Neural cell (in vitro differentiated cells): ENCODE results near the gene MAP10. TPM values are rescaled to one million over a fixed set of nuclear protein-coding genes. Genes with fewer than 3 reads are reported as not detected.

Experiments used
- H2AFZ ChIP-seq: fragments of 200-600, 300-800 bp; sonication (generic), shearing (Covaris generic); 2 replicates; pipeline ENCODE4 v1.6.0; 2014; ENCODE audit warnings: low read depth, mild to moderate bottlenecking, antibody characterized with exemption, low read length, moderate library complexity
- H3F3A ChIP-seq: fragments of 200-600 bp; shearing (Covaris generic); 2 replicates; pipeline ENCODE4 v1.6.1; 2016; ENCODE audit warnings: mild to moderate bottlenecking, moderate library complexity, mixed read lengths, antibody characterized with exemption, low read length; ENCODE audit not compliant: insufficient read depth, poor library complexity, severe bottlenecking
- H3K27ac ChIP-seq: fragments of 200-600, 300-800 bp; sonication (generic), shearing (Covaris generic); 2 replicates; pipeline ENCODE4 v1.5.1; 2014; ENCODE audit warnings: mild to moderate bottlenecking, low read length, moderate library complexity
- H3K27me3 ChIP-seq: fragments of 300-800, 200-600 bp; sonication (generic), shearing (Covaris generic); 2 replicates; pipeline ENCODE4 v1.6.0; 2014; ENCODE audit warnings: mild to moderate bottlenecking, low read depth, low read length, moderate library complexity; ENCODE audit not compliant: insufficient read depth
- H3K36me3 ChIP-seq: fragments of 300-800, 200-600 bp; sonication (generic), shearing (Covaris generic); 2 replicates; pipeline ENCODE4 v1.5.1; 2014; ENCODE audit warnings: mild to moderate bottlenecking, antibody characterized with exemption, low read length, moderate library complexity; ENCODE audit not compliant: insufficient read depth
- H3K4me2 ChIP-seq: fragments of 300-800, 200-600 bp; sonication (generic), shearing (Covaris generic); 2 replicates; pipeline ENCODE4 v1.6.0; 2014; ENCODE audit warnings: mild to moderate bottlenecking, low read length
- H3K4me3 ChIP-seq: fragments of 300-800, 200-600 bp; sonication (generic), shearing (Covaris generic); 2 replicates; pipeline ENCODE4 v1.5.1; 2014; ENCODE audit warnings: mild to moderate bottlenecking, low read length, moderate library complexity
- H3K79me2 ChIP-seq: fragments of 200-600 bp; shearing (Covaris generic); replicated peaks from 2 replicates; pipeline ENCODE4 v1.6.0; 2014; ENCODE audit warnings: mild to moderate bottlenecking, low read length, moderate library complexity; ENCODE audit not compliant: insufficient read depth
- H3K9ac ChIP-seq: fragments of 300-800, 200-600 bp; sonication (generic), shearing (Covaris generic); 2 replicates; pipeline ENCODE4 v1.6.1; 2016; ENCODE audit warnings: mild to moderate bottlenecking, low read length, mixed read lengths
- H3K9me2 ChIP-seq: fragments of 200-600 bp; shearing (Covaris generic); 2 replicates; pipeline ENCODE4 v1.6.1; 2016; ENCODE audit warnings: mild to moderate bottlenecking, low read length, mixed read lengths; ENCODE audit not compliant: insufficient read depth
- H3K9me3 ChIP-seq: fragments of 200-600, 300-800 bp; sonication (generic), shearing (Covaris generic); 2 replicates; pipeline ENCODE4 v1.6.1; 2016; ENCODE audit warnings: mild to moderate bottlenecking, mixed run types, low read length, moderate library complexity, mixed read lengths
- H4K20me1 ChIP-seq: fragments of 200-600 bp; shearing (Covaris generic); 2 replicates; pipeline ENCODE4 v1.6.1; 2016; ENCODE audit warnings: mild to moderate bottlenecking, mixed run types; ENCODE audit not compliant: insufficient read depth
- EP300 ChIP-seq: fragments of 450-650 bp; conservative IDR thresholded peaks from 2 replicates; pipeline ENCODE4 v1.6.1; 2014; ENCODE audit warnings: antibody characterized with exemption, mild to moderate bottlenecking, moderate library complexity; ENCODE audit not compliant: poor library complexity, severe bottlenecking
- EZH2 ChIP-seq: fragments of 200-600, 300-800 bp; shearing (Covaris generic), sonication (generic); IDR thresholded peaks from 2 replicates; pipeline ENCODE4 v1.6.1; 2014; ENCODE audit warnings: antibody characterized with exemption, low read length, borderline replicate concordance, mild to moderate bottlenecking; ENCODE audit not compliant: insufficient read depth, poor library complexity, severe bottlenecking
- MXI1 ChIP-seq: fragments of 450-650 bp; conservative IDR thresholded peaks from 2 replicates; pipeline ENCODE4 v1.6.1; 2014; ENCODE audit warnings: antibody characterized with exemption, mild to moderate bottlenecking; ENCODE audit not compliant: poor library complexity, severe bottlenecking
- POLR2AphosphoS5 ChIP-seq: IDR thresholded peaks from 2 replicates; pipeline ENCODE4 v1.6.1; 2012
- RAD21 ChIP-seq: fragments of 450-650 bp; conservative IDR thresholded peaks from 2 replicates; pipeline ENCODE4 v1.6.1; 2014; ENCODE audit warnings: antibody characterized with exemption, mild to moderate bottlenecking, moderate library complexity
- REST ChIP-seq: IDR thresholded peaks from 2 replicates; pipeline ENCODE4 v1.6.1; 2012; ENCODE audit warnings: borderline replicate concordance
- SMC3 ChIP-seq: fragments of 450-650 bp; conservative IDR thresholded peaks from 2 replicates; pipeline ENCODE4 v1.6.1; 2014; ENCODE audit warnings: antibody characterized with exemption, mild to moderate bottlenecking, moderate library complexity; ENCODE audit not compliant: poor library complexity
- TAF1 ChIP-seq: IDR thresholded peaks from 2 replicates; pipeline ENCODE4 v1.6.1; 2012; ENCODE audit warnings: low read depth
- polyA plus RNA-seq: library from polyadenylated mRNA; depleted of rRNA; stranded (reverse); fragments of >200 nt; gene quantifications from 2 replicates; pipeline ENCODE4 v1.2.3, GENCODE V29; 2014
- TF ChIP-seq, protein P1 (sequence below): fragments of 450-650 bp; IDR thresholded peaks from 2 replicates; pipeline ENCODE4 v1.5.1; 2014; ENCODE audit warnings: antibody characterized with exemption, mild to moderate bottlenecking, moderate library complexity; ENCODE audit not compliant: poor library complexity, severe bottlenecking

The MAP10 gene
- polyA plus RNA-seq, 1 donor from 2014 or later = 1.1 TPM

DNA sequence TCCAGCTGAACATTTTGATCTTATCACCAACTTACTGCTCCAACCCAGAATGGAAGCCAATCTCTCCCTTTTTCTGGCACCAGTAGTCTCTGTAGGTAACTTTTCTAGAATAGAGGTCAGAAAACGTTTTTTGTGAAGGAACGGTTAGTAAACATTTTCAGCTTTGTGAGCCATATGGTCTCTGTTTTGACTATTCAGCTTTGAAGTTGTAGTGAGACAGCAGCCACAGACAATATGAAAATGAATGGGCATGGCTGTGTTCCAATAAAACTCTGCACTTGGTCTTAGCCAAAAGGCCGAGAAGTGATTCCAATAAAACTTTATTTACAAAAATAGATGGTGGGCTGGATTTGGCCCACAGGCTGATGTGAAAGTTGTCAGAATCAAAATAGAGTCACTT lies 28.9 kb downstream of the MAP10 start:
- Histone ChIP-seq H3F3A (no peaks in the 10 kb centered on the region), H3K27ac (no peak overlapping the region), H3K4me2 (no peak overlapping the region), H3K9ac (no peak overlapping the region), H3K4me3 (no peak overlapping the region), H3K9me3 (no peaks in the 10 kb centered on the region), H3K9me2 (no peaks in the 10 kb centered on the region), H2AFZ (no peak overlapping the region), H3K36me3 (no peaks in the 10 kb centered on the region), H3K27me3 (no peaks in the 10 kb centered on the region), H3K79me2 (no peaks in the 10 kb centered on the region), H4K20me1 (no peaks in the 10 kb centered on the region)
- TF ChIP-seq EP300 = no peak
- TF ChIP-seq, protein P1, sequence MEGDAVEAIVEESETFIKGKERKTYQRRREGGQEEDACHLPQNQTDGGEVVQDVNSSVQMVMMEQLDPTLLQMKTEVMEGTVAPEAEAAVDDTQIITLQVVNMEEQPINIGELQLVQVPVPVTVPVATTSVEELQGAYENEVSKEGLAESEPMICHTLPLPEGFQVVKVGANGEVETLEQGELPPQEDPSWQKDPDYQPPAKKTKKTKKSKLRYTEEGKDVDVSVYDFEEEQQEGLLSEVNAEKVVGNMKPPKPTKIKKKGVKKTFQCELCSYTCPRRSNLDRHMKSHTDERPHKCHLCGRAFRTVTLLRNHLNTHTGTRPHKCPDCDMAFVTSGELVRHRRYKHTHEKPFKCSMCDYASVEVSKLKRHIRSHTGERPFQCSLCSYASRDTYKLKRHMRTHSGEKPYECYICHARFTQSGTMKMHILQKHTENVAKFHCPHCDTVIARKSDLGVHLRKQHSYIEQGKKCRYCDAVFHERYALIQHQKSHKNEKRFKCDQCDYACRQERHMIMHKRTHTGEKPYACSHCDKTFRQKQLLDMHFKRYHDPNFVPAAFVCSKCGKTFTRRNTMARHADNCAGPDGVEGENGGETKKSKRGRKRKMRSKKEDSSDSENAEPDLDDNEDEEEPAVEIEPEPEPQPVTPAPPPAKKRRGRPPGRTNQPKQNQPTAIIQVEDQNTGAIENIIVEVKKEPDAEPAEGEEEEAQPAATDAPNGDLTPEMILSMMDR = no peak

DNA sequence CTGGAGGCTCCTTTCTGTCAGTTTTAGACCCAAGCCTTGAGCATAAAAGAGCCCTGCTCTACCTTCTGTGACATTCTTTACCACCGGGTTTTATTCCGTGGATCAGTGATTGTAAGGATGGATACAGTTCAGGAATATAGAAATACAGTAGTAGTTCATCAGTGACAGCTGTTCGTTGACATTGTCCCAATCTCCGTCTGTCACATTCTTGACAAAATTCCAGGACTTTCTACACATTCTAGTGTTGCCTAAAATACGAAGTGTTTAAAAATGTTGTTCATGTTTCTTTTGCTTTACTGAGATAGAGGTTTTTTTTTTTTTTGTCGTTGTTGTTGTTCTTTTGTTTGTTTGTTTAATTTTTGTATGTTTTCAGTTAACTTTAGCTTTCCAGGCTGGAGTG lies 29.9 kb downstream of the MAP10 start:
- TF ChIP-seq MXI1 = no peak
- no peak for TF ChIP-seq SMC3
- TF ChIP-seq REST = no peak
- no peak for TF ChIP-seq RAD21
- TF ChIP-seq, protein P1 = no peak
- TF ChIP-seq POLR2AphosphoS5 = no peak
- TF ChIP-seq EP300 = no peak
- no peak for TF ChIP-seq EZH2
- TF ChIP-seq TAF1 = no peak
- H3K4me3 ChIP-seq = no peak overlapping the region

More for the DNA sequence above, 29.9 kb downstream of the MAP10 start:
- no peaks in the 10 kb centered on the region for H3K36me3 ChIP-seq
- H3F3A ChIP-seq = no peaks in the 10 kb centered on the region
- H3K27me3 ChIP-seq = no peaks in the 10 kb centered on the region
- H3K27ac ChIP-seq = no peak overlapping the region
- no peaks in the 10 kb centered on the region for H3K9me2 ChIP-seq
- no peaks in the 10 kb centered on the region for H4K20me1 ChIP-seq
- no peaks in the 10 kb centered on the region for H3K9me3 ChIP-seq
- no peak overlapping the region for H3K4me2 ChIP-seq
- H2AFZ ChIP-seq = no peak overlapping the region
- no peaks in the 10 kb centered on the region for H3K79me2 ChIP-seq
- no peak overlapping the region for H3K9ac ChIP-seq
